ENCODE results near the gene MOB2.

MOB2 gene

DNA sequence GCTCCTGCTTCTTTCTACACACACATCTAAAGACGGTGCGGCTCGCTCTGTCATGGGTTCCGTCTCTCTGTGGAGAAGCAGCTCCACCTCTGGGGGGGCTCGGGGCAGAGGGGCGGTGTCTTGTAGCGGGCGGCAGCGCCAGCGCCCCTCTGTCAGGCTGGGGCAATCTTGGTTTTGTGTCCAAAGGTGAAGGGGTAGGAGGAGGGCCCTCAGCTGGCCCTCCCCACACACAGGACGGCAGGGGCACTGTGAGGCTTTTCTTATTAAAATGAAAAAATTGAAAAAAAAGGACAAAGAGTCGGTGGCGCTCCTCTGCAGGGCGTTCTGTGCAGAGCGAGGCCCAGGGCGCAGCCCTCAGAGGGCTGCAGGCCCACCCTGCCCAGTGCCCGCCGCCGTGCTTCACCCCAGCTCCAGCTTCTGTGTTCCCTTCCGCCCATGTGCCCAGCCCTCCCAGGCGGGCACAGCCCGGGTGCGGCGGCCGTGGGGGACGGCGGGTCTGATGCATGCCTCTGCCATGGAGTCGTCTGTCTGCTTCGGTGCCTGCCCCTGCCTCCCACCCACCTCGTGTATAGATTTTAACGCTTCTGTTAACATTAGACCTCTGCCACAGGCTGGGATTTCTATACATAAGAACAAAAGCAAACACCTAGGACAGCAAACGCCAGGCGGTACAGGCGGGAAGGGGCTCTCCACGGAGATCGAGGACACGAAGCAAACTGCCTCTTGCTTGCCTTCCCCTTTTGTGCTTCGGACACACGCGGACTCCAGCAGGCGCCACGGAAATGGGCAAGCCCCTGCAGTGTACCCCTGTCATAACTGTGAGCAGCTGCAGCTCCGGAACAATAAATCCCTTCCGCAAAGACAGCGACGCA lies 24.5 kb downstream of the MOB2 start:
- no peaks in the 10 kb centered on the region for H4K20me1 ChIP-seq (ENCODE audit: low read depth, low read length)
- TF ChIP-seq, protein P1, sequence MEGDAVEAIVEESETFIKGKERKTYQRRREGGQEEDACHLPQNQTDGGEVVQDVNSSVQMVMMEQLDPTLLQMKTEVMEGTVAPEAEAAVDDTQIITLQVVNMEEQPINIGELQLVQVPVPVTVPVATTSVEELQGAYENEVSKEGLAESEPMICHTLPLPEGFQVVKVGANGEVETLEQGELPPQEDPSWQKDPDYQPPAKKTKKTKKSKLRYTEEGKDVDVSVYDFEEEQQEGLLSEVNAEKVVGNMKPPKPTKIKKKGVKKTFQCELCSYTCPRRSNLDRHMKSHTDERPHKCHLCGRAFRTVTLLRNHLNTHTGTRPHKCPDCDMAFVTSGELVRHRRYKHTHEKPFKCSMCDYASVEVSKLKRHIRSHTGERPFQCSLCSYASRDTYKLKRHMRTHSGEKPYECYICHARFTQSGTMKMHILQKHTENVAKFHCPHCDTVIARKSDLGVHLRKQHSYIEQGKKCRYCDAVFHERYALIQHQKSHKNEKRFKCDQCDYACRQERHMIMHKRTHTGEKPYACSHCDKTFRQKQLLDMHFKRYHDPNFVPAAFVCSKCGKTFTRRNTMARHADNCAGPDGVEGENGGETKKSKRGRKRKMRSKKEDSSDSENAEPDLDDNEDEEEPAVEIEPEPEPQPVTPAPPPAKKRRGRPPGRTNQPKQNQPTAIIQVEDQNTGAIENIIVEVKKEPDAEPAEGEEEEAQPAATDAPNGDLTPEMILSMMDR (IDR thresholded peaks at IDR 0.05; ENCODE audit: insufficient read depth, low read length, poor library complexity, severe bottlenecking), result no peak
- TF ChIP-seq EZH2phosphoT487 (conservative IDR thresholded peaks at IDR 0.05; ENCODE audit: low read length), result no peak
- H3K27ac ChIP-seq (ENCODE audit: low read depth, low read length), result no peak overlapping the region
- H2AFZ ChIP-seq (ENCODE audit: low read depth, low read length, severe bottlenecking), result no peak overlapping the region
- H3K4me2 ChIP-seq (ENCODE audit: low read depth, low read length, poor library complexity, severe bottlenecking), result no peak overlapping the region
- no peaks in the 10 kb centered on the region for H3K27me3 ChIP-seq (ENCODE audit: low read length)
- no peaks in the 10 kb centered on the region for H3K79me2 ChIP-seq (ENCODE audit: insufficient read depth, low read length)
- H3F3A ChIP-seq (ENCODE audit: insufficient read depth), result no peaks in the 10 kb centered on the region
- no peak overlapping the region for H3K9ac ChIP-seq (ENCODE audit: low read length)
- H3K9me3 ChIP-seq (ENCODE audit: insufficient read depth, low read length), result no peaks in the 10 kb centered on the region
- H3K9me2 ChIP-seq (replicated peaks; ENCODE audit: insufficient read depth, low read length), result no peaks in the 10 kb centered on the region
- H3K36me3 ChIP-seq (ENCODE audit: low read length), result no peaks in the 10 kb centered on the region
- no peak overlapping the region for H3K4me3 ChIP-seq (ENCODE audit: insufficient read depth, low read length, poor library complexity, severe bottlenecking)

DNA sequence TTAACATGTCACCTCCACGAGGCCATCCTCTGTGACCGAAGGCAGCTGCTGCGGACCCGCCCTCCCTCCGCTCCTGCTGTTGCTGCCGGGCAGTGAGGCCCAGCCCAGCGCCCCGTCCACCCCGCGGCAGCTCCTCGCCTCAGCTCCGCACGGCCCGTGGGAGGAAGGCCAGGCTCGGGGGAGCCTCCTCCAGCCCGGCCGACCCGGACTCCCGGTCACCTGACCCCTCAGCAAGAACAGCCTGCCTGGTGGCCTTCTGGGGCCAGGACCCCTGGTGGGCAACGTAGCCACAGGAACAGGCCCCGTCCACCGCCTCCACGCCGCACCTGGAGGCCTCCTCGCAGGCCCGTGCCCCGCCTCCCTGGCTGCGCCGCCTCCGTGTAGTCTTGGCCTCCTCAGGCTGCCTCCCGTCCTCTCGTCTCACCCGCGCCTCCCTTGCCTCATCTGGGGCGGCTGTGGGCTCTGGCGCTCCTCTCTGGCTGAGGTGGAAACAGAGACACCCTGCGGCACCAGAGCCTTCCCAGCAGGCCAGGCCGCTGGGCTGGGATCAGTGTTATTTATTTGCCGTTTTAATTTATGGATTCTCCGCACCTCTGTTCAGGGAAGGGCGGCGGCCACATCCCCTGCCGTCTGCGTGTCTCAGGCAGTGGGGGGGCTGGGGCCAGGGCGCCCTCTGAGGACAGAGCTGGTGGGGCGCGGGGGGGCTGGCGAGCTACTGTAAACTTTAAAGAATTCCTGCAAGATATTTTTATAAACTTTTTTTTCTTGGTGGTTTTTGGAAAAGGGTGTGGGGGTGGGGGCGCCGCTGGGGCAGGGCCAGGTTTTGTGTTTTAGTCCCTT lies 25.4 kb downstream of the MOB2 start:
- Histone ChIP-seq H3F3A (ENCODE audit: insufficient read depth) (no peaks in the 10 kb centered on the region), H4K20me1 (ENCODE audit: low read depth, low read length) (no peaks in the 10 kb centered on the region), H3K9ac (ENCODE audit: low read length) (no peak overlapping the region), H3K9me2 (replicated peaks; ENCODE audit: insufficient read depth, low read length) (no peaks in the 10 kb centered on the region), H3K27ac (ENCODE audit: low read depth, low read length) (no peak overlapping the region), H3K4me3 (ENCODE audit: insufficient read depth, low read length, poor library complexity, severe bottlenecking) (no peak overlapping the region), H2AFZ (ENCODE audit: low read depth, low read length, severe bottlenecking) (no peak overlapping the region), H3K79me2 (ENCODE audit: insufficient read depth, low read length) (no peaks in the 10 kb centered on the region), H3K9me3 (ENCODE audit: insufficient read depth, low read length) (no peaks in the 10 kb centered on the region), H3K27me3 (ENCODE audit: low read length) (no peaks in the 10 kb centered on the region), H3K4me2 (ENCODE audit: low read depth, low read length, poor library complexity, severe bottlenecking) (no peak overlapping the region), H3K36me3 (ENCODE audit: low read length) (no peaks in the 10 kb centered on the region)
- no peak for TF ChIP-seq EZH2phosphoT487 (conservative IDR thresholded peaks at IDR 0.05; ENCODE audit: low read length)
- TF ChIP-seq, protein P1 (IDR thresholded peaks at IDR 0.05; ENCODE audit: insufficient read depth, low read length, poor library complexity, severe bottlenecking), result no peak

DNA sequence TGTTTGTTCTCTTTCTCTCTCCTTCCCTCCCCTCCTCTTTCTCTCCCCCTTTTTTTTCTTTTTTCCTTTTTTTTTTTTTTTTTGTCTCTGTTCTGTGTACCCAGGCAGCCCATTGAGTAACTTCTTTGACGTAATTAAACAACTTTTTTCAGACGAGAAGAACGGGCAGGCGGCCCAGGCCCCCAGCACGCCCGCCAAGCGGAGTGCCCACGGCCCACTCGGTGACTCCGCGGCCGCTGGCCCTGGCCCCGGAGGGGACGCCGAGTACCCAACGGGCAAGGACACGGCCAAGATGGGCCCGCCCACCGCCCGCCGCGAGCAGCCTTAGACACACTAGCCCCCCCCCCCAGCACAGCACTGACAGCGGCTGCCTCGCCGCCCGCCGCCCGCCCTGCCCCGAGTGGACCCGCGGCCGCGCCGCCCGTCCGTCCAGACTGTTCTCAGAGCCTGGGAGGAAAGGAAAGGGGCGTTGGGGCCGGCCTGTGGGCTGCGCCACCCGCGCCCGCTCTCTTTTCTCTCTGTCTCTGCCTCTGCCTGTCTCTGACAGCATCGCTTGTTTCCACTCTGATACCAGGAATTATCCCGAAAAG lies 26.1 kb downstream of the MOB2 start:
- H4K20me1 ChIP-seq (ENCODE audit: low read depth, low read length), result no peaks in the 10 kb centered on the region
- TF ChIP-seq EZH2phosphoT487 (conservative IDR thresholded peaks at IDR 0.05; ENCODE audit: low read length), result no peak
- TF ChIP-seq, protein P1 (IDR thresholded peaks at IDR 0.05; ENCODE audit: insufficient read depth, low read length, poor library complexity, severe bottlenecking), result no peak

More for the DNA sequence above, 26.1 kb downstream of the MOB2 start:
- no peak overlapping the region for H3K4me2 ChIP-seq (ENCODE audit: low read depth, low read length, poor library complexity, severe bottlenecking)
- no peak overlapping the region for H2AFZ ChIP-seq (ENCODE audit: low read depth, low read length, severe bottlenecking)
- H3F3A ChIP-seq (ENCODE audit: insufficient read depth), result no peaks in the 10 kb centered on the region
- no peaks in the 10 kb centered on the region for H3K9me2 ChIP-seq (replicated peaks; ENCODE audit: insufficient read depth, low read length)
- H3K36me3 ChIP-seq (ENCODE audit: low read length), result no peaks in the 10 kb centered on the region
- no peak overlapping the region for H3K4me3 ChIP-seq (ENCODE audit: insufficient read depth, low read length, poor library complexity, severe bottlenecking)
- no peaks in the 10 kb centered on the region for H3K27me3 ChIP-seq (ENCODE audit: low read length)
- H3K9ac ChIP-seq (ENCODE audit: low read length), result no peak overlapping the region
- no peaks in the 10 kb centered on the region for H3K79me2 ChIP-seq (ENCODE audit: insufficient read depth, low read length)
- H3K27ac ChIP-seq (ENCODE audit: low read depth, low read length), result no peak overlapping the region
- no peaks in the 10 kb centered on the region for H3K9me3 ChIP-seq (ENCODE audit: insufficient read depth, low read length)
